ENCODE results near the gene ZDHHC6.
"Not testable (repeated sequence)": the region's sequence is repeated elsewhere in the genome, so short reads cannot be mapped to it uniquely, and the experiment has no call there.

The ZDHHC6 gene

GRCh38 chr10:112388056-112388455 lies 58.7 kb downstream of the ZDHHC6 start:
- DNase-seq = not testable (repeated sequence)

GRCh38 chr10:112385201-112385600 lies 61.5 kb downstream of the ZDHHC6 start:
- DNase-seq = no peak

GRCh38 chr10:112384141-112384540 lies 62.6 kb downstream of the ZDHHC6 start:
- no peak for DNase-seq

GRCh38 chr10:112383325-112383724 lies 63.4 kb downstream of the ZDHHC6 start:
- no peak for DNase-seq

GRCh38 chr10:112382515-112383235 lies 64.0 kb downstream of the ZDHHC6 start:
- no peak for DNase-seq

All from 8988T (cell line).